MG63 (cell line): ENCODE data around the gene WBP1L. TPM values are rescaled to one million over a fixed set of nuclear protein-coding genes. Genes with fewer than 3 reads are reported as not detected.

Source experiments
- DNase-seq: peaks from one replicate; pipeline ENCODE4 v3.0.0-alpha.2; 2020
- H3K27me3 ChIP-seq: fragments of 250-450 bp; sonication (Bioruptor Pico); 2 replicates; pipeline ENCODE4 v1.5.1; 2020; ENCODE audit warnings: mild to moderate bottlenecking, moderate library complexity
- H3K36me3 ChIP-seq: fragments of 250-450 bp; sonication (Bioruptor Pico); 2 replicates; pipeline ENCODE4 v1.5.1; 2020; ENCODE audit warnings: mild to moderate bottlenecking, moderate library complexity
- H3K4me3 ChIP-seq: fragments of 250-450 bp; sonication (Bioruptor Pico); 2 replicates; pipeline ENCODE4 v1.5.1; 2020; ENCODE audit warnings: mild to moderate bottlenecking, moderate library complexity
- H3K9me3 ChIP-seq: fragments of 250-450 bp; sonication (Bioruptor Pico); 2 replicates; pipeline ENCODE4 v1.5.1; 2020; ENCODE audit warnings: mild to moderate bottlenecking, moderate library complexity
- total RNA-seq: library from RNA; depleted of rRNA; stranded (reverse); fragments of >200 nt; shearing (Covaris generic); gene quantifications from 2 replicates; pipeline ENCODE4 v1.2.3, GENCODE V29; 2014; ENCODE audit warnings: low replicate concordance

The WBP1L gene
- total RNA-seq, 1 experiment from 2014 or later: 10.9 TPM

DNA sequence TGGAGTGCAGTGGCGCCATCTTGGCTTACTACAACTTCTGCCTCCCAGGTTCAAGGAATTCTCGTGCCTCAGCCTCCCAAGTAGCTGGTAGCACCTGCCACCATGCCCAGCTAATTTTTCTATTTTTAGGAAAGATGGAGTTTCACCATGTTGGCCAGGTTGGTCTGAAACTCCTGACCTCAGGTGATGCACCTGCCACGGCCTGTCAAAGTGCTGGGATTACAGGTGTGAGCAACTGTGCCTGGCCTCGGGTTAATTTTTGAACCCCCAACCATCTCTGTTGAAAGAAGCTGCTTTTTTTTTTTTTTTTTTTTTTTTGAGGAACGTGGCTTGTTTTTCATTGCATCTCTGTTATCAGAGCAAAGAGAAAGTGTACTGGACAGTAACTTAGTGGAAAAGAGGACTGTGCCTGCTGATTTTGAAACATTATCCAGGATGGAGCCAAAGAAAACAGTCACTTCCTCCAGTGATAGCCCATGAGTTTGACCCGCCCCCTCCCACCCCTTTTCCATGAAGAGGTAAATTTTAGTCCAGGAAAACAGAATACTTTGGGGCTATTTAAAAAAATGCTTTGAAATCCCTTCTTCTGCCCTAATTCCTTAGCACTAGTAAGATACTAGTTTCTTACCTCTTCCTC is 38.3 kb downstream of the WBP1L start:
- Histone ChIP-seq H3K27me3 (no peaks in the 10 kb centered on the region), H3K4me3 (no peak overlapping the region), H3K9me3 (no peaks in the 10 kb centered on the region), H3K36me3 (no peaks in the 10 kb centered on the region)
- peak; percentile 4 for DNase-seq

DNA sequence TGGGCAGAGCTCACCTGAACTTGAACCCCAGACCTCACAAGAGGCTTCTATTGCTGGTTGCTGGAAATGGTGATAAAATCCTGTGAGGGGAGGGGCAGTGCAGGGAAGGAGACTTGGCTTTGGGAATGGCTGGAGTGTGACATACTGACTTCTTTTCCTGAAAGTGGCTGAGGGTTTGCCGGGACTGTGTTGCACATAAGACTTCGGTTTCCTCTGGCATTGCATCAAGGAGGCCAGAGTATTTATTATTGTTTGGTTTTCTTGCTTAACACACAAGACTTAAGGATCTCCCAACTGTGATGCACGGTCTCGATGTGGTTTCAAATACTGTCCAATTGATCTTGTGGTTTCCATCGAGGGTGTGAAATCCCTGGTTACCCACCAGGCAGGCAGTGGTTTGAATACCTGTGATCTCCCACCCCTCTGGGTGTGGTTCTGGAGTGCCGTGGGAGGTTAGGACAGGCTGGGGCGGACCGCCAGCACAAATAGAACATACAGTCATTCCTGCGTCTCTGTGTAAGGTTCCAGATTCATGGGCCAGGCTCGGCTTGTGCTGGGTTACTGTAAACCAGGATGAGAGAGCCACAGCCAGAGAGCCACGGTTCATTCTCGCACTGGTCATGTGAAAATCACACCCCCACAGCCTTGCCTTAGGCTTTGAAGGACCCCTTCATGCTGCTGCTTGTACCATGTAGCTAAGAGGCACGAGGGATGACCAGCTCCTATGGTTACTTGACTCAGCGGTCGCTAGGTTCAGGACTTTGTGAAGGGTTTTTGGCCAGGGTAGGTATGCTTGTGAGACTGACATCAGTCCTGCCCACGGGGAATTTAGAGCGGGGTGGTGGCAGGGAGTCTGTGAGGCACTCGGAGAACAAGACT is 39.2 kb downstream of the WBP1L start:
- H3K36me3 ChIP-seq: no peaks in the 10 kb centered on the region
- H3K4me3 ChIP-seq: no peak overlapping the region
- no peaks in the 10 kb centered on the region for H3K9me3 ChIP-seq
- no peaks in the 10 kb centered on the region for H3K27me3 ChIP-seq
- DNase-seq: peak; percentile 80

DNA sequence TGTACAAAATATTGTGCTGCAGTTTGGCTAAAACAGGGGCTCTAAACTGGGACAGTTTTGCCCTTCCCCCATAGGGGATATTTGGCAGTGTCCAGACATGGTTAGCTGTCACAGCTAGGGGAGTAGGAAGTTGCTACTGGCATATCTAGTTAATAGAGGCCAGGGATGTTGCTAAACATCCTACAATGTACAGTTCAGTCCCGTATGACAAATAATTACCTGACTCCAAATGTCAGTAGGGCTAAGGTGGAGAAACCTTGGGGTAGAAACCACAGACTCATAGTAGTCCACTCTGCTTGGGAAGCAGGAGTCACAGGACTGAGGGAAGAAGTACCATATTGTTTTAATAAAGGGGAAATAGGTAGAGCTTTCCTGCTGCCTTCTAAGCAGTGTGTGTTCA is 39.8 kb downstream of the WBP1L start:
- no peaks in the 10 kb centered on the region for H3K9me3 ChIP-seq
- DNase-seq: no peak
- no peaks in the 10 kb centered on the region for H3K27me3 ChIP-seq
- H3K36me3 ChIP-seq: no peaks in the 10 kb centered on the region
- no peak overlapping the region for H3K4me3 ChIP-seq

DNA sequence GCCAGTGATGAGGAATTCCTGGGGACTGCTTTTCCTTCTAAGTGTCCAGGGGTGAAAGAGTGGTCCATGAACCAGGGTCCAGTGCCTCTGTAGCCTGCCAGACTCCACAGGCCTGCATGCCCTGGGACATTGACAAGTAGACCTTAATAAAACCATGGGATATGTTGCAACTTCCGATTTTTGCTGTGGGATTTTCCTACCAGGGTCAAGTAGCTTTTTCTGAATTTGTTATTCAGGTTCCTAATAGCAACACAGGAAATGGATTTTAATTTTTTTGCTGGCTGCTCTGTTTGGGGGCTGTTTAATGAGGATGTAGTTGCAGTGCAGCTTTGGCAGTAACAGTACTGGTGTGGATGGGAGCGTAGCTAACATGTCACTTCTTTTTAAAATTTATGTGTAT is 42.1 kb downstream of the WBP1L start:
- Histone ChIP-seq H3K36me3 (no peaks in the 10 kb centered on the region), H3K9me3 (no peaks in the 10 kb centered on the region), H3K4me3 (no peak overlapping the region), H3K27me3 (no peaks in the 10 kb centered on the region)
- no peak for DNase-seq

DNA sequence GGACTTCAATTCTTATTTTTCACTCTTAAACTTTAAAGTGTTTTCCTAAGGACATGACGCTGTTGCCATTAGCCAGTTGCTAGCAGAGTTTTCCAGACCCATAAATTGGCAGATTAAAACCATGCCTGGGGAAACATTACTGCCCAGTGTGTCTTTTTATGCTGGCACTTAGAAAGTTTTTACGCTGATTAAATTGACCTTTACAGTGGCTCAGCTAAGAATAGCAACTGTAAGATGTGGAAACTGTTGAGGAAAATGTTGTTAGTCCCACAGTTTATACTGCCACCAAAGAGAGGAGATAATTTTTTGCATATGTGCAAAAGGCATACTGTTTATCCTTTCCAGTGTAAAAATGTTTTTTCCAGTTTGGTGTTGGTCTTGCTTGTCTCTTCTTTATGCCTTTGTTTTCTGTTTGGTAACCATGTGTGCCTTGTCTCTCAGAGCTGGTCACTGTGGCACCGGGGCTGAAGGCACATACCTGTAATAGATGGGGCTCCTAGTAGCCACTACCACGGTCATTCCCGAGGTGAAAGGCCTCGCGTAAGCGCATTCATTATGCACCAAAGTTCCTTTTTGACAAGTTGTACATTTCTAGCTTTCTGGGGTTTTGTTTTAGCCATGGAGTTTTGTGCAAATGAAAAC is 48.1 kb downstream of the WBP1L start:
- no peak overlapping the region for H3K4me3 ChIP-seq
- H3K9me3 ChIP-seq: no peaks in the 10 kb centered on the region
- DNase-seq: no peak
- no peaks in the 10 kb centered on the region for H3K36me3 ChIP-seq
- no peaks in the 10 kb centered on the region for H3K27me3 ChIP-seq

DNA sequence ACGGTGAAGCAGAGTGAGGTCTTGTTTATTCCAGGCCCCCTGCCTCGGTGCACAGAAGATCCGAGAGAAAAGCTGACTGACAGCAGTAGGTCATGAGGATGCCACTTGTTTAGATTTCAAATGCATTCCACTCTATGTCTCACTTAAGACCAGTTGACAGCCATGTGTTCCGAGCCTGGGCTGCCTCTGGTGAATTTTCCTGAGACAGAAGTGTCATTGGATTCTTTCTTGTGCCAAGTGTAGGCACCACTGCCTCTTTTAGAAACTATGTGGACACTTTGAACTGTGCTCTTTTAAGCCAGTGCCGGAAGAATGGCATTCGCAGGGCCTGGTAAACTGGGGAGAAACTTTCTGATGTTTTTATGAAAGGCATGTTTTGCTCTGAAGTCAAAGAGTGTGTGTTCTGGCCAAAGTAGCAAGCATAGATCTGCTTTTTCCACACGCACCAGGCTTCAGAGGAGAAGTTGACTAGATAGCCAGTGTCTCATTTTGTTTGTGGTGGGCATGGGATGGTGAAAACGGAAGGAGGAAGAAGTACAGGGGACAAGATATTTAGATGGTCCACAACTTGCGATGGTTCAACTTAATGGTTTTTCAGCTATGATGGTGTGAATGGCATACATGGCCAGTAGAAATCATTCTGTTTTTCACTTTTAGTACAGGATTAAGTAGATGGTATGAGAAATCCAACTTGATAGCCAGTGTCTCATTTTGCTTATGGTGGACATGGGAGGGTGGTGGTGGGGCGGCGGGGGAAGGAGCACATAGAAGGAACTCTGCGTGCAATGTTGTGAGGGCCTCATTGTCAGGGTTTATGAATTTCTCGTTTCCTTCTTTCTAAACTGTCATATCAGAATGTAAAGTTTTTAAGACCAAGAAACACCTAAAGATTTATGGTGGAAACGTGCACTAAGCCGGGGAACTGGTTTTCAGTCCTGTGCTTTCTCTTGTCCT is 52.0 kb downstream of the WBP1L start:
- no peaks in the 10 kb centered on the region for H3K27me3 ChIP-seq
- H3K4me3 ChIP-seq: no peak overlapping the region
- H3K9me3 ChIP-seq: no peaks in the 10 kb centered on the region
- H3K36me3 ChIP-seq: peaks cover 4% of the 10 kb centered on the region
- no peak for DNase-seq

DNA sequence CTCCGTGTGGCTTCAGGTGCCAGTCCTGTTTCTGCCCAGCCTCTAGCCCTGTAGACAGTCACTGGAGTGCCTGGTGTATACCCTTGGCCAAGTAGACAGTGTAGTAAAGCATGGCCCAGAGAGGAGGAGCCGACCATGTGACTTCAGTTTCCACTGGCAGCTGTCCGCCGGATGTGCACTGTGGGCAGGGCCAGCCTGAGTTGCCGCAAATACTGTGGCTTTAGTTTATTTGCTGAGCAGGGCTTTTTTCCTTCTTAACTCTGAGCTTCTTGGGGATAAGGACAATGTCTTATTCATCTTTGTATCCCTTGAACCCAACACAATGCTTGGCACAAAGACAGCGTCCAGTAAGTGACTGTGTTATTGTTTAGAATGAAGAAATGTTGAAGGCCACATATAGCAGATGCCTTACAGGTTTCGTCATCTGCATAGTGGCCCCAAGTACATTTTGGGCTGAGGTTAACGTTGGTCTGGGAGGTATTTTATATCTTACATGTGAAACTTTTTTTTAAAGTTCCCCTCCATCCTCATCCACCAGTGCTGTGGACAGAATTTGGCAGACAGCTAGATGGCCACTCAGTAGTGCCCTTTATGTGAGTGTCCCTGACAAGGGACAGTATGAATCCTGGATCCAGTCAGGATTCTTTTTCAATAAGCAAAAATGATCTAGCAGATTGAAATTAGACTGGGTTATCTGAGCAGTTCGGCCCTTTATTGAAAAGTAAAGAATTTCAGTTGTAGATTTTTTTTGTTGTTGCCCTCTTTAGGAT is 52.8 kb downstream of the WBP1L start:
- Histone ChIP-seq H3K9me3 (no peaks in the 10 kb centered on the region), H3K4me3 (no peak overlapping the region), H3K27me3 (no peaks in the 10 kb centered on the region), H3K36me3 (peaks cover 4% of the 10 kb centered on the region)
- DNase-seq: peak; percentile 65

DNA sequence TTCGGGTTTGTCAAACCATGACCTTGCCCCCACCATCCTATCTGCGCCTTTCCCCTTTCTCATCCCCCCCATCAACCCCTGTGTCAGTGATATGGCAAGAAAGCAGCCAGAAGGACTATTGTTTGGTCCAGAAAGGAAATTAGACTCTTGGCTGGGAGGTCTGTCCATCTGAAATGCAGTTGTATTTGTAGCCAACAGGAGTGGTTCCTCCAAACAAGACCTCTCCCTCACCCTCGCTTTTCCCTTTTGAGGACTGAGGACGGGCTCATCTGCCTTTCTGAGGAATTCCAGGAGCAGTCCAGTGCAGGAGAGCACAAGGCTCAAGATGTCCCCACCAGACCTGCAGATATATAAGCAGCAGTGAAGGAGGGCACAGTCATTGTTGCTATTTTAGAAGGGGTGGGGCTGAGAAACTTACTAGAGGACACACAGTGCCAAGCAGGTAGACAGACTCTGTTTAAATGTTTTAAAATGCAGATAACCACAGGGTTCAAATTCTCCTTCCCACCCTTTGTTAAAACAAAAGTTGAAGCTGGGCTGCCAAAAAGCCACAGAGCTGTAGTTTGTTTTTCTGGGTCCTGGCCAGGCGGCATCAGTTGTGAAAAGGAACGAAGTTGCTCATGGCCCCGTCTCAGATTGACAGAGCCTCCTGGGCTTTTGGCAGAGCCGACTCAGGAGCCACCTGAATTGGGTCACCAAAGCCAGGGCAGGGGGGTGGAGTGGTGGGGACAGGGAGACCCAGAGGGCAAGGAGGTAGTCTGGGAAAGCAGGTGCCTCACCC is 56.1 kb downstream of the WBP1L start:
- Histone ChIP-seq H3K36me3 (peaks cover 7% of the 10 kb centered on the region), H3K4me3 (no peak overlapping the region), H3K27me3 (no peaks in the 10 kb centered on the region), H3K9me3 (no peaks in the 10 kb centered on the region)
- DNase-seq: no peak

DNA sequence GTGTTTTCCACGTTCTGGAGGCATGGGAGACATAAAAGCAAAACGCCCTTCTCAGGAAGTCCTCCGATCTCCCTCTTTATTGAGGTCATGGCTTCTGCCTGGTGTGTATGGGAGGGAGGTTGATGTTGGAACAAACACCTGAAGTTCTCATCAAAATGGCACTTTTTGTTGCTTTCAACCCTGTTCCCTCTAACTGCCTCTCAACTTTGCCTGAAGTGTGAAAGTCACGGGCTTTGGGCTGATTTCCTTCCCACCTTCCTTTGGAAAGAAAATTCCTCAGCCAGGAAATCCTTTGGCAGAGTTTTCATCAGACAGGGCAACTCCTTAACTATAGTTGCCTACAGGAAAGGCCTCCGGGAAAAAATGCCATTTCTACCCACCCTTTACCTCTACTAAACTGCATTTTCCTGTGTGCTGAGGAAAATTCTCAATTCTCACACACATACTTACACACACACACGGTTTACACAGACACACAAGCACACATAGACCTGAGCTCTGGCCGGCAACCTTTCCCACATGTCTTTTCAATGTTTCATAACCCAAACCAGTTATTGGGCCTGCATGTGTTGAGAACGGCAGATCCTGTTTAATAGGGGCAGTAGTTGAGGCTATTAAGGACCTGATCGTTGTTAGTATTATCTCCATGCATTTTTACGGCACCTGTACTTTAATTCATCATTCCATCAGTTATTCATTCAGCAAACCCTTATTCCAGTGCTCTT is 57.0 kb downstream of the WBP1L start:
- no peaks in the 10 kb centered on the region for H3K9me3 ChIP-seq
- peaks cover 7% of the 10 kb centered on the region for H3K36me3 ChIP-seq
- DNase-seq: no peak
- no peaks in the 10 kb centered on the region for H3K27me3 ChIP-seq
- H3K4me3 ChIP-seq: no peak overlapping the region

DNA sequence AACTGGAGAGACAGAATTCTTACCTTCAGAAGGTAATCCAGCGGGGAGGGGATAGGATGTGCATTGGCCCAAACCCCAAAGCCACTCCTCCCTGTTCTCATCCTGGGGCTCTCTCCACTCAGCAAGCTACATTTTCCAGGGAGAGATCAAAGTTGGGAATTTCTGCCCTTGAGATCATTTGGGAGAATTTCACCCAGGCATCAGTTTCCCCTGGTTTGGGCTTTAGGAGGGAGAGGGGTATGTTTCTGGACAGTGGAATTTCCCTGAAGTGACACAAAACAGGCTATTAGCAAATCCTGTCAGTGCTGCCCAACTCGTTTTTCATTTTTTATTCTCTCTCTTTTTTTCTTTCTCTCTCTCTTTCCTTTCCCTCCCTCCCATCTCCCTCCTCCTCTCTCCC is 57.7 kb downstream of the WBP1L start:
- Histone ChIP-seq H3K4me3 (no peak overlapping the region), H3K9me3 (no peaks in the 10 kb centered on the region), H3K27me3 (no peaks in the 10 kb centered on the region), H3K36me3 (peaks cover 7% of the 10 kb centered on the region)
- no peak for DNase-seq

DNA sequence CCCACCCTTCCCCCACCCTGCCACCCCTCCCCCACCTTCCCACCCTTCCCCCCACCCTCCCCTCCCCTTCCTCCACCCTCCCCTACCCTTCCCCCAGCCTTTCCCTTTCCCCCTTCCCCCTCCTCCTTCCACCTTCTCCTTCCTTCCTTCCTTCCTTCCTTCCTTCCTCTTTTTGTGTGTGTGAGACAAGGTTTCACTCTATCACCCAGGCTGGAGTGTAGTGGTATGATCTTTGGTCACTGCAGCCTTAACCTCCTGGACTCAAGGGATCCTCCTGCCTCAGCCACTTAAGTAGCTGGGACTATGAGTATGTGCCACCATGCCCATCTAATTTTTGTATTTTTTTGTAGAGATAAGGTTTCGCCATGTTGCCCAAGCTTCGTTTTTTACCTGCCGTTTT is 58.2 kb downstream of the WBP1L start:
- Histone ChIP-seq H3K4me3 (no peak overlapping the region), H3K36me3 (peaks cover 7% of the 10 kb centered on the region), H3K9me3 (no peaks in the 10 kb centered on the region), H3K27me3 (no peaks in the 10 kb centered on the region)
- no peak for DNase-seq

DNA sequence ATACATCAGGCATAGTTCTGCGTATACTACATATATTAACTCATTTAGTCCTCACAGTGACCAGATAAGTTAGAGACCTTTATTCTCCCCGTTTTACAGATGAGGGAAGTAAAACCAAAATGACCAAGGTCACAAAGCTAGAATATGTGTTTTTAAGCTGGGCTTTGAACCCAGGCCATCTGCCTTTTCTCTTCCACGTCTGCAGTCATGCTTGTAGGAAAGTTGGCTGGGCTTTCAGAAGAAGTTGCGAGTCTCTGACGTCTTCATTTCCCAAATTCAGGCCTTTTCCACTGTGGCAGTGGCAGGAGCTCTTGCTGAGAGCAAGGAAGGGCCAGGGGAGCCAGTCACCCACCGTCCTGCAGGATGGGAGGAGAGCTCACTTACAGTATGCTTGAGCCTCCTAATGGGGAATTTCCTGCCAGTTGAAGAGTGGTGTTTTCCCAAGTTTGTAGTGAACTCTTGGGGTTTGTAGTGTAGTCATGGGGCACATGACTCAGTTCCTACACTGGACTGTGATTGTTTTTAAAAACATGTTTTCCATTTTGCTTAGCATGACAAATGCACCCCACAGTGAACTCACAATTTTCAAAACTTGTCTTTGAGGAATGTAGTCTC is 59.3 kb downstream of the WBP1L start:
- no peak overlapping the region for H3K4me3 ChIP-seq
- DNase-seq: peak; percentile 26

DNA sequence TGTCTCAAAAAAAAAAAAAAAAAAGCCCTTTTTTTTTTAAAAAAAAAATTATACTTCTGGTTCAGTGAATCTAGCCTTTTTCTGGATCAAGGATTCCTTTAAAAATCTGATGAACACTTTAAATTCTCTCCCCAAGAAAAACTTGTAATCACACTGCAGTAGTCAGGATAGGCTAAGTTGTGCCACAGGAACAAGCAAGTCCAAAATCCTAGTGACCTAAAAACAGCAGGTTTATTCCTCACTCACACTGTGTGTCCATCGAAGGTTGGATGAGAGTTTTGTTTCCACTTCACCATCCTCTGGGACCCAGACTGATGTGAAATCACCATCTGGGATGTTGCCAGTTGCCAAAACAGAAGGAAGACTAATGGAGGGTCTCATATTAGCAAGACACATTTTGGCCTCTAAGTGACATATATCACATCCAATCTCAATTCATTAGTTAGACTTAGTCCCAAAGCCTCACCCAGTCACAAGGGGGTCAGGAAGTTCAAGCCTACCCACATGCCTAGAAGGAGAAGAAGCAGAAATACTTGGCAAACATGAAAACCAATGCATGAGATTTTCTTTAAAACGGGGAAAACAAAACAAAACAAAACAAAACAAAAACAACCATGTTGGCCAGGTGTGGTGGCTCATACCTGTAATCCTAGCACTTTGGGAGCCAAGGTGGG is 60.8 kb downstream of the WBP1L start:
- peaks cover 3% of the 10 kb centered on the region; the same call in 1 of the 2 replicates for H3K36me3 ChIP-seq
- no peak for DNase-seq
- H3K27me3 ChIP-seq: no peaks in the 10 kb centered on the region
- no peak overlapping the region for H3K4me3 ChIP-seq
- H3K9me3 ChIP-seq: no peaks in the 10 kb centered on the region

More for the DNA sequence above, 59.3 kb downstream of the WBP1L start:
- no peaks in the 10 kb centered on the region for H3K9me3 ChIP-seq
- no peaks in the 10 kb centered on the region for H3K27me3 ChIP-seq
- H3K36me3 ChIP-seq: peaks cover 7% of the 10 kb centered on the region

DNA sequence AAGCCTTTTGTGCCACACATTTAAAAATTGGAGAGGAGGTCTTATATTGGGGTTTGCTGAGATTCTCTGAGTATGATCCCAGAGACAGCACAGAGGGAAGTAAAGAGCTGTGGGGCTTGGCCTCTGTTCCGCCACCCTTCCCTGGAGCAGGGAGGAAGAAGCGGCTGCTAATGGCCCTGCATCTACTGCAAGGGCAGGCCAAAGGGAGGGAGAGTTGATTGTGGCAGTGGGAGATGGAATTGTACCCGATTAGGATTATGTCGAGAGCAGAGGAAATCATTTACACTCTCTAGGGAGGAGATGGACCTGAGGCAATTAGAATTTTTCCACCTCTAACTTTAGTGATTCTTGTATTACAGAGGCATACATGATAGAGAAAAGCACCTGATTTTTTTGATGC is 64.6 kb downstream of the WBP1L start:
- H3K9me3 ChIP-seq: no peaks in the 10 kb centered on the region
- no peak overlapping the region for H3K4me3 ChIP-seq
- DNase-seq: no peak
- H3K27me3 ChIP-seq: no peaks in the 10 kb centered on the region
- H3K36me3 ChIP-seq: 0 out of 2 replicates have a peak, but pooled peaks cover 2% of the 10 kb centered on the region
